Body of pancreas (tissue), 4 donors: Measurements from ENCODE around the gene RNF186. TPM values are rescaled to one million over a fixed set of nuclear protein-coding genes. Genes with fewer than 3 reads are reported as not detected.
A peak's percentile ranks its signal among the peaks of the same experiment; 100 is the strongest.
"Not testable (repeated sequence)": the region's sequence is repeated elsewhere in the genome, so short reads cannot be mapped to it uniquely, and the experiment has no call there.

Source experiments
- ATAC-seq: fragments of 150-250 bp; one replicate; pipeline ENCODE4 v1.9.1; 2016
- DNase-seq, 4 donors: peaks; one replicate each; pipeline ENCODE4 v3.0.0-alpha.2; 2019
- H3K27ac ChIP-seq, 4 donors: fragments of 200-600 bp; sonication (generic); 1 replicate in 3 of 4; 2 replicates in 1 of 4; pipeline versions ENCODE4 v1.5.1 to v1.6.1; 2016 to 2019; ENCODE audit warnings: mild to moderate bottlenecking in 1 of 4, mixed read lengths in 1 of 4, moderate library complexity in 1 of 4
- H3K27me3 ChIP-seq, 2 donors: fragments of 200-600 bp; sonication (generic); one replicate each; pipeline ENCODE4 v1.6.0; 2016; ENCODE audit warnings: mild to moderate bottlenecking in 1 of 2
- H3K36me3 ChIP-seq, 2 donors: fragments of 200-600 bp; sonication (generic); replicated peaks in 1 of 2; 2 replicates each; pipeline ENCODE4 v1.5.1; 2016; ENCODE audit warnings: low read depth in 2 of 2; ENCODE audit not compliant: insufficient read depth in 1 of 2
- H3K4me1 ChIP-seq: fragments of 200-600 bp; sonication (generic); one replicate; pipeline ENCODE4 v1.6.0; 2016
- H3K4me3 ChIP-seq, 2 donors: fragments of 200-600 bp; sonication (generic); 1 replicate in 1 of 2; 2 replicates in 1 of 2; pipeline ENCODE4 v1.5.1; 2016 to 2019
- H3K9me3 ChIP-seq, 3 donors: fragments of 200-600 bp; sonication (generic); 1 replicate in 2 of 3; 2 replicates in 1 of 3; pipeline ENCODE4 v1.5.1; 2016
- CTCF ChIP-seq, 7 experiments: fragments of 450-650 bp in 4 of 7; fragments of 200-600 bp in 3 of 7; sonication (generic) in 3 of 7; IDR thresholded peaks; one replicate each; pipeline ENCODE4 v1.5.1; 2016 to 2019; ENCODE audit warnings: antibody characterized with exemption in 7 of 7
- POLR2A ChIP-seq, 3 donors: fragments of 450-650 bp; IDR thresholded peaks; one replicate each; pipeline ENCODE4 v1.6.1; 2016; ENCODE audit warnings: antibody characterized with exemption in 3 of 3, mild to moderate bottlenecking in 2 of 3
- WGBS, 2 donors: methylation state at CpG; one replicate each; pipeline ENCODE4 v1.1.5; 2017; 5-methylcytosine and 5-hydroxymethylcytosine counted together
- intact Hi-C: fragments of 100-400 bp; cut with DNase I; formaldehyde crosslinking; loops from one replicate; pipeline ENCODE4 v1.15.1; 2023
- total RNA-seq, 2 donors: library from RNA; depleted of rRNA; stranded (reverse); fragments of >200 nt; gene quantifications; one replicate each; pipeline ENCODE4 v1.1.0, GENCODE V29; 2016

Gene RNF186
- total RNA-seq, 2 donors from 2014 or later, result 9.2 to 32.9 TPM

- no peaks in the 10 kb centered on the region for H3K36me3 ChIP-seq
- WGBS, 2 donors, result 51 to 73% methylated on average over 5 of the region's 5 CpGs
- DNase-seq (peak in 1 of 4 donors; percentile 34), ATAC-seq (no peak)
- H3K9me3 ChIP-seq, result no peaks in the 10 kb centered on the region
- intact Hi-C loops, result no loop called here
- peaks cover 52% of the 10 kb centered on the region for H3K4me1 ChIP-seq
- no peaks in the 10 kb centered on the region for H3K27me3 ChIP-seq
- TF ChIP-seq POLR2A (IDR thresholded peaks at IDR 0.05) (no peak), CTCF (IDR thresholded peaks at IDR 0.05) (no peak)
- H3K4me3 ChIP-seq, result no peak overlapping the region
- H3K27ac ChIP-seq, result peak overlapping the region in 3 of 4 donors; percentile 49 to 97 (median 96)
Observed at GRCh38 chr1:19819701-19820100, 4.6 kb upstream of the RNF186 start.

DNA sequence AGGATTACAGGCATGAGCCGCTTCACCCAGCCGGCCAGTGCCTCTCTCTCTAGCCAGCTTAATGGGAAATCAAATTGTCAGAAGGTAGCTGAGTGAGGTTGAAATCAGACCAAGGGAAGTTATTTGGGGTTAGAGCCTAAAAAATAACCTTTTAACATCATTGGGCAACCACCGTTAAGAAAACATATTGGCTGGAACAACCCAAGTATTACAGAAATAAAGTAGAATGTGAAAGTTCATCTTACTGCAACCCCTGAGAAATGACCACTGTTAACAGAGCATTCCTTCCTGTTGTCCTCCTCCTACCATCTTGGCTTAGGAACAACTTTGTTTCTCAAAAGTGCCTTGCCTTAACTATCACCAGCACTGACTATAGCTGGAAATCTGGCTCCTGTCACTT, 3.2 kb upstream of the RNF186 start:
- H3K4me1 ChIP-seq, result peaks cover 51% of the 10 kb centered on the region
- intact Hi-C loops, result no loop called here
- no peak for ATAC-seq
- DNase-seq, result no peak
- peak overlapping the region in 3 of 4 donors; percentile 49 to 97 (median 96) for H3K27ac ChIP-seq
- TF ChIP-seq CTCF (IDR thresholded peaks at IDR 0.05) (no peak), POLR2A (IDR thresholded peaks at IDR 0.05) (no peak)
- no peaks in the 10 kb centered on the region for H3K9me3 ChIP-seq
- H3K36me3 ChIP-seq, result no peaks in the 10 kb centered on the region
- H3K27me3 ChIP-seq, result no peaks in the 10 kb centered on the region
- 83 to 90% methylated on average over 3 of the region's 3 CpGs for WGBS, 2 donors
- no peak overlapping the region for H3K4me3 ChIP-seq

DNA sequence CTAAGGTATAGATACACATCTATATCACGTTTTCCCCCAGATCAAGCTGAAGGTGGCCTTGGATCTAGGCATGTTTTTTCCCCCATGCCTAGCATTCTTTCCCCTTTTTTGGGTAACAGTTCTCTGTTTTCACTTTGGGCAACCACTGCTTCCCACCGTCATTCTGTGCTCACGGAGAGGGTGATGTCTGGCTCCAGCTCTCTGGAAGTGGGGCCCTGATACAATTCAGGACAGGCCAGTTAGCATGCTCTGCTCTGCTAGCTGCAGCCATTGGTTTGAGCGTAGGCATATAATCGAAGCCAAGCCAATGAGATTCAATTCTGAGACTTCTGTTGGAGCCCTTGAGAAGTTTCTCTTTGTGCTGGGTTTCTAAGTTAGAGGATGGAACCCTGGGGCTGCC, 2.1 kb upstream of the RNF186 start:
- Histone ChIP-seq H3K36me3 (no peaks in the 10 kb centered on the region), H3K9me3 (no peaks in the 10 kb centered on the region), H3K4me1 (peaks cover 51% of the 10 kb centered on the region), H3K4me3 (no peak overlapping the region), H3K27ac (peak overlapping the region; percentile 94 to 97 (median 96)), H3K27me3 (no peaks in the 10 kb centered on the region)
- WGBS, 2 donors, result 78 to 86% methylated on average over 5 of the region's 5 CpGs
- DNase-seq, result no peak
- intact Hi-C loops, result no loop called here
- ATAC-seq, result no peak
- TF ChIP-seq CTCF (IDR thresholded peaks at IDR 0.05) (no peak), POLR2A (IDR thresholded peaks at IDR 0.05) (no peak)

DNA sequence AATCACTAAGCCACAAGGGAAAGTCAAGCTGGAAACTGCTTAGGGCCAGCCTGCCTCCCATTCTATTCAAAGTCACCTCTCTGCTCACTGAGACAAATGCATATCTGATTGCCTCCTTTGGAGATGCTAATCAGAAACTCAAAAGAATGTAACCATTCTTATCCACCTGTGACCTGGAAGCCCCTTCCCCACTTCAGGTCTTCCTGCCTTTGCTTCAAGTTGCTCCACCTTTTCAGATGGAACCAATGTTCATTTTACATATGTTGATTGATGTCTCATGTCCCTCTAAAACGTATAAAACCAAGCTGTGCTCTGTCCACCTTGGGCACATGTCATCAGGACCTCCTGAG, 1.6 kb upstream of the RNF186 start:
- H3K4me3 ChIP-seq, ATAC-seq, DNase-seq, H3K36me3 ChIP-seq, H3K27me3 ChIP-seq, intact Hi-C loops, H3K9me3 ChIP-seq: not testable (repeated sequence)
- WGBS, 2 donors, result 18 to 57% methylated on average over 1 of the region's 1 CpG
- Histone ChIP-seq H3K27ac (peak overlapping the region; percentile 94 to 97 (median 96)), H3K4me1 (peaks cover 52% of the 10 kb centered on the region)

- peak; percentile 87 to 96 (median 94) for DNase-seq
- intact Hi-C loops, result no loop called here
- H3K27me3 ChIP-seq, result no peaks in the 10 kb centered on the region
- peak overlapping the region; percentile 94 to 97 (median 96) for H3K27ac ChIP-seq
- TF ChIP-seq CTCF (IDR thresholded peaks at IDR 0.05), result peak in 1 of 7 experiments; percentile 12
- TF ChIP-seq POLR2A (IDR thresholded peaks at IDR 0.05), result no peak
- H3K9me3 ChIP-seq, result no peaks in the 10 kb centered on the region
- no peak overlapping the region for H3K4me3 ChIP-seq
- no peaks in the 10 kb centered on the region for H3K36me3 ChIP-seq
- H3K4me1 ChIP-seq, result peaks cover 58% of the 10 kb centered on the region
- ATAC-seq, result peak; percentile 75
- whole genome bisulfite sequencing, 2 donors, result 19 to 24% methylated on average over 11 to 15 of the region's 15 CpGs
Observed at GRCh38 chr1:19815801-19816736, 986 bp upstream of the RNF186 start.
